Neural progenitor cell (in vitro differentiated cells): ENCODE data around the gene ITM2C.

ENCODE experiments used
- CTCF ChIP-seq: fragments of 200-600 bp; sonication (generic); IDR thresholded peaks from 2 replicates; pipeline ENCODE4 v1.5.1; 2017; ENCODE audit warnings: antibody characterized with exemption, mild to moderate bottlenecking
- EZH2 ChIP-seq: fragments of 200-600 bp; sonication (generic); IDR thresholded peaks from 2 replicates; pipeline ENCODE4 v1.6.1; 2017; ENCODE audit warnings: antibody characterized with exemption, mild to moderate bottlenecking, moderate library complexity
- EZH2phosphoT487 ChIP-seq: fragments of 200-600 bp; sonication (generic); IDR thresholded peaks from 2 replicates; pipeline ENCODE4 v1.6.1; 2017; ENCODE audit warnings: antibody characterized with exemption

GRCh38 chr2:230886206-230886605 lies 21.5 kb downstream of the ITM2C start:
- no peak for TF ChIP-seq CTCF
- no peak for TF ChIP-seq EZH2phosphoT487
- no peak for TF ChIP-seq EZH2
